H7 (cell line): Measurements from ENCODE around the gene SPATA31C2. TPM values are rescaled to one million over a fixed set of nuclear protein-coding genes. Genes with fewer than 3 reads are reported as not detected.

Source experiments
- DNase-seq: peaks from one replicate; pipeline ENCODE4 v3.0.0; 2012
- H3K27me3 ChIP-seq: 2 replicates; pipeline ENCODE4 v1.6.0; 2011; ENCODE audit warnings: mild to moderate bottlenecking, low read length; ENCODE audit not compliant: control insufficient read depth, insufficient read depth
- H3K36me3 ChIP-seq: replicated peaks from 2 replicates; pipeline ENCODE4 v1.5.1; 2011; ENCODE audit warnings: low read length; ENCODE audit not compliant: control insufficient read depth, insufficient read depth
- H3K4me3 ChIP-seq: 2 replicates; pipeline ENCODE4 v1.5.1; 2011; ENCODE audit warnings: low read depth, mild to moderate bottlenecking, control low read depth, low read length, moderate library complexity; ENCODE audit not compliant: insufficient read depth
- total RNA-seq: library from RNA; depleted of rRNA; stranded (reverse); fragments of >200 nt; shearing (Covaris generic); gene quantifications from 2 replicates; pipeline ENCODE4 v1.2.3, GENCODE V29; 2014; rRNA removed

The SPATA31C2 gene
- total RNA-seq, 1 experiment from 2014 or later: 0.14 TPM

DNA sequence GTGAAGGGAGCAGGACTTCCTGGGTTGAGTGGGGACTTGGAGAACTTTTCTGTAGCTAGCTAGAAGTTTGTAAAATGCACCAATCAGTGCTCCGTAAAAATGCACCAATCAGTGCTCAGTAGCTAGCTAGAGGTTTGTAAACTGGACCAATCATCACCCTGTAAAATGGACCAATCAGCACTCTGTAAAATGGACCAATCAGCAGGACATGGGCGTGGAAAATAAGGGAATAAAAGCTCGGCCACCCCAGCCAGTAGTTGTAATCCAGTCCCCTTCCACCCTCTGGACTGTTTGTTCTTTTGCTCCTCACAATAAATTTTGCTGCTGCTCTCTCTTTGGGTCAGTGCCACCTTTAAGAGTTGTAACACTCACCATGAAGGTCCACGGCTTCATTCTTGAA, 29.5 kb downstream of the SPATA31C2 start:
- no peak for DNase-seq
- no peak overlapping the region for H3K4me3 ChIP-seq
- no peaks in the 10 kb centered on the region for H3K27me3 ChIP-seq
- H3K36me3 ChIP-seq: no peaks in the 10 kb centered on the region

DNA sequence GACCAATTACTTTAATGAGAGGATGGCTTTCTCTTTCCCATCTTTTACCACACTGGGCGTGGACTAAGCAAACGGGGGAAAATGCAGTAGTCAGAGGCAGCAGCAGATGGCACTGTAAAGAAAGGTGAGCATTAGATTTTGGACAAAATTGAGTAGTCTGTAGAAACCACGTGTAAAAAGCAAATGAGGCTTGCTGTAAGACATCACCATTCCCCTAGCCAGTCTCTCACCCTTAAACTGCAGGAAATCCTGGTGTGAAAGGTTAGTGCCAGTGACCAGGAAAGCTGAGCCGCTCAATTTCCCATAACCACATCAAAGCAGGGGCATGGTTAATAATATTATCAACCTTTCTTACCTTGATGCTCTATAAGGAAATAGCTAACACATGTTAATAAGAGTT, 31.8 kb downstream of the SPATA31C2 start:
- H3K27me3 ChIP-seq: no peaks in the 10 kb centered on the region
- H3K4me3 ChIP-seq: no peak overlapping the region
- no peaks in the 10 kb centered on the region for H3K36me3 ChIP-seq
- no peak for DNase-seq

GRCh38 chr9:88092797-88093331, 45.4 kb downstream of the SPATA31C2 start:
- no peak for DNase-seq
- Histone ChIP-seq H3K27me3 (no peaks in the 10 kb centered on the region), H3K4me3 (no peak overlapping the region), H3K36me3 (no peaks in the 10 kb centered on the region)

- no peak for DNase-seq
- Histone ChIP-seq H3K27me3 (no peaks in the 10 kb centered on the region), H3K36me3 (no peaks in the 10 kb centered on the region), H3K4me3 (no peak overlapping the region)
These were observed 48.1 kb downstream of the SPATA31C2 start for GRCh38 chr9:88090151-88090581.

DNA sequence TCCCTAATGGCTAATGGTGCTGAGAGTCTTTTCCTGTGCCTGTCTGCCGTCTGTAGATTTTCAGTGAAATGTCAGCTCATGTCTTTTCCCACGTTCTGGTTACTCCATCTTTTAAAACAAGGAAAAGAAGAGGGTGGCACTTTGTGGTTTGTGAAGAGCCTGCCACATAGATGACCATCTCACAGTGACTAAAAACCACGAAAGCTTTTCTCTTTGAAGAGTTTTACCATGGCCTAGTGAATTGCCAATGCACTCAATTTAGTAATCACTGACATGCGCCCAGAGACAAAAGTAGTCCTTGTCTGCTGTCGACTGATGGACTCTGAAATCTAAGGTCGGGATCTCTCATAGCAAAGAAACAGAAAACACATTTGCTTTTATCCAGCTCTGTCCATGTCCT, 50.4 kb downstream of the SPATA31C2 start:
- no peaks in the 10 kb centered on the region for H3K27me3 ChIP-seq
- H3K36me3 ChIP-seq: no peaks in the 10 kb centered on the region
- DNase-seq: no peak
- H3K4me3 ChIP-seq: no peak overlapping the region

- Histone ChIP-seq H3K36me3 (no peaks in the 10 kb centered on the region), H3K27me3 (no peaks in the 10 kb centered on the region), H3K4me3 (no peak overlapping the region)
- DNase-seq: no peak
These were observed 52.8 kb downstream of the SPATA31C2 start for GRCh38 chr9:88085476-88085875.

DNA sequence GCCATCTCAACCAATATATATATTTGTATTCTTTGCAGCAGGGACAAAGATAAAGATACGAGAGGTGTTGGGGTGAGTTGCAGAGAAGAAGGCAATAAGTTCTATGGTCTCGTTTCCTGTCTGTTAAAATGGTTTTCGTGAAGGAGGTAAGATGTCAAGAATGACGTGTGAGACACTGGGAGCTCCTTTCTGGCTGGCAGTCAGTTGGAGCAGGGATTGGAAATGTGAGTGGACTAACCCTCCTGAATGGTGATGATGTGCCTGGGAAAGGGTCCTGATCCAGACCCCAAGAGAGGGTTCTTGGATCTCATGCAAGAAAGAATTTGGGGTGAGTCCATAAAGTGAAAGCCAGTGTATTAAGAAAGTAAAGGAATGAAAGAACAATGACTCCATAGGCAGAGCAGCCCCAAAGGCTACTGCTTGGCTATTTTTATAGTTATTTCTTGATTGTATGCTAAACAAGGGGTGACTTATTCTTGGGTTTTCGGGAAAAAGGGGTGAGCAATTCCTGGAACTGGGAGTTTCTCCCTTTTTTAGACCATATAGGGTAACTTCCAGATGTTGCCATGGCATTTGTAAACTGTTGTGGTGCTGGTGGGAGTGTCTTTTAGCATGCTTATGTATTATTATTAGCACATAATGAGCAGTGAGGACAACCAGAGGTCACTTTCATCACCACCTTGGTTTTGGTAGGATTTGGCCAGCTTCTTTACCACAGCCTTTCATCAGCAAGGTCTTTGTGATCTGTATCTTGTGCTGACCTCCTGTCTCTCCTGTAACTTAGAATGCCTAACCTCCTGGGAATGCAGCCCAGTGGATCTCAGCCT, 53.7 kb downstream of the SPATA31C2 start:
- H3K4me3 ChIP-seq: no peak overlapping the region
- no peaks in the 10 kb centered on the region for H3K36me3 ChIP-seq
- no peak for DNase-seq
- no peaks in the 10 kb centered on the region for H3K27me3 ChIP-seq

Other genes starting within 250 kb of the SPATA31C2 start
- 0.03 and 0.07 TPM in 2 replicates for gene SPATA31C1, start 220.5 kb downstream of the SPATA31C2 start, total RNA-seq
- gene CDK20, start 163.9 kb downstream of the SPATA31C2 start, total RNA-seq: 3.5 and 4.5 TPM in 2 replicates
- 73.2 and 82.1 TPM in 2 replicates for gene SPIN1, start 250.0 kb upstream of the SPATA31C2 start, total RNA-seq